ENCODE results near the gene KCNA10.

Gene KCNA10

DNA sequence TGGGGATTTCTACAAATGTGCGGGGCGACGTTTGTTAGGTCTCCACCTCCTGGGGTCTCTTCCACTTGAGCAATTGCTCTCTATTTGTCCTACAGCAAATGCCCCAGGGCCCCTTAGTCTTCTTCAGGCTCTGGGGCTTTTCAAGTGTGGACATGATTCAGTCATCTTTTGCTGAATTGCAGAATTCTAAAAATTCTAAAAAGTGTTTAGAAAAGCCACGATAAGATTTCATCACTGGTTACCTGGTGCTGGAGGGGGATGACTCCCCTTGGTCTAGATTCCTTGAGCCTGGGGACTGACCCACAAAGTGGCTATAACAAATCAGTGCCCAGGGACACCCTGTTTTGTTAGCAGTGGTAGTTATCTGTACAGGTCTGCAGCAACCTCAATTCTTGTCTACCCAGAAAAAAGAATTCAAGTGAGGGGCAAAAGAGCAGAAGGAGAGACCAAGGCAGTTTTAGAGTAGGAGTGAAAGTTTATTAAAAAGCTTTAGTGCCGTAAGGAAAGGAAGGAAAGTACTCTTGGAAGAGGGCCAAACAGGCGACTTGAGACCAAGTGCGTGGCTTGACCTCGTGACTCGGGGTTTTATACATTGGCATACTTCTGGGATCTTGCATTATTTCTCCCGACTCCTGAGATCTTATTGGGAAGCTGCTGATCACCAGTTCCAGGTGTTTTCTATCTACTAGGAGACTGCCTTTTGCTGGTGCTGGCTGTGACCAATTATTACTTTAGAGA, 42.8 kb downstream of the KCNA10 start:
- DNase-seq, result no peak

DNA sequence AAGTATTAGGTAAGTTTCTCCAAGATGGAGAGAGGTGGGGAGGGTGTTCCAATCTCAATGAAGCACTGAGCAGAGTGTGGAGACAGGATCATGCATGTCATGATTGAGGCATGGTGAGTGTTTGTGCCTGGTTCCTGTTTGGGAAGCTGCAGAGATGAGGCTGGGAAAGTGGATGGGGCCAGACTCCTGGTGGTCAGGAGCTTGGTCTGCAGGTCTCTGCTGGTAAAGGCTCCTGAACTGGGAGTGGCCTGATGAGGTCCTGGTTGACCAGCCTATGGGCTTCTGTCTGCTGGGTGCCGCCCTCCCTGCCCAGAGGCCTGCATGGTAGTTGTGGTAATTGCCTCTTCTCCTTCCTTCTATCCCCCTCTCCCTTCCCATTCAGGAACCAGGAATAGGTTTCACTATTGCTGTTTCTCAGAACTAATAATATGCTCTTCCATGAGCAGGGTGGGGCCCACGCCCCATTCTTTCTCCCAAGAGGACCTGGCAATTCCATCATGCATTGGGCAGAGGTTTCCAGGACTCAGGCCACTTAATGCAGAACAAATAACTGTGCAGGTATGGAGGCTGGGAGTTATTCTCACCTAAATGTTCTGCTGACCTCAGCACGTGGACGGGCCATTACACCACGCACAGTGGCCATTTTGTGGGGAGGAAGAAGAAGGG, 43.5 kb downstream of the KCNA10 start:
- no peak for DNase-seq

DNA sequence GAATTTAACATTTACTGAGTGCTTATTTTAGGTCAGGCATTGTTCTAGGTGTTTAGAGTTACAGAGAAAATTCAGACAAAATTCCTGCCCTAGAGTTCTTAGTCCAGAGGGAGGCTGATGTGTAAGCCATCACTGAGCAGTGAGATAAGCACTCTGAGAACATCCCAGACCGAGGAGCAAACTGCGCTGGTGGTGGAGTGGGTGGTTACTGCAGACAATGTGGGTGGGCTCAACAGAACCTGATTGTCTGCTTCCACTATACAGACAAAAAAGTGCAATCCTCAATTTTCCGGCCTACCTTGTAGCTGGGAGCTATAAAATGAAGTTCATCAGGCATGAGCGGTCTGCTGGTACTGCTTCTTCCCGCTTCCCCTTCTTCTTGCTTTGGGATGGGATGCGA, 44.5 kb downstream of the KCNA10 start:
- DNase-seq, result no peak

DNA sequence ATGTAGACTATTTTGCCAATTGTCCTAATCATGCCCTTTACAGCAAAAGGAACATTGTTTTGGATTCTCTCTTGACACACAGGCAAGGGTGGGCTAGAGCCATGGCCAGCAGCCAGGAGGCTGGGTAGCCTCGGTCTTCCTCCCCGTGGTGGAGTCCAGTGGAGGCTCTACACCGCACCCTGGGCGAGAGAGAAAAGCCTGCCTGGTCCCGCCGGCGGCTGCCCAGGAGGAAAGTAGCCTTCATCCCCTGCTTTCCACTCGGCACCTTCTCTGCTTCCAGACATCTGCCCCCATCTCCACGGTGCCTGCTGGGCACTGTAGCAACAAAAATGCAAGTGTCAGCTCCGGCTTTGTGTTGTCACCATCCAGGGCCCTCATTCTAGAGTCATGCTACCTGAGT, 46.4 kb downstream of the KCNA10 start:
- DNase-seq, result no peak

DNA sequence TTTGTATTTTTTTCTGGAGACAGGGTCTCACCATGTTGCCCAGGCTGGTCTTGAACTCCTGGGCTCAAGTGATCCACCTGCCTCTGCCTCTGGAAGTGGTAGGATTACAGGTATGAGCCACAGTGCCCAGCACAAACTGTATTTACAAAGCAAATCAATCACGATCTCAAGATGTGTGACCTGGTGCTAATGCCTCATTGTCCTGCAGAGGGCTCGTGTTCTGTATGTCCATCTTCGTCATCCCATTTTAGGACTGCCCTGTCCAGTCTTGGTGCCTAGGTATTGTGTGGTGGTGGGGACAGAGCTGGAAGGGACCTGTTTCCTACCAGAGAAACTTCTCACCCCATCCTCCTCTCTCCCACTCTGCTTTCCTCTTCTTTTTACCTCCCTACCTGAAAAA, 47.8 kb downstream of the KCNA10 start:
- DNase-seq, result no peak

Measured in activated CD4-positive, alpha-beta T cell treated with anti-CD3 and anti-CD28 coated beads for 48 hours (primary cell).